HG02885 (cell line): ENCODE data around the gene OMP.

ENCODE experiments used
- ATAC-seq: cut with Tn5 transposase; IDR thresholded peaks from one replicate; pipeline ENCODE4 v1.9.1; 2021; ENCODE audit warnings: mild to moderate bottlenecking; ENCODE audit not compliant: unreplicated experiment, poor library complexity

OMP gene

GRCh38 chr11:77068457-77069335, 33.9 kb upstream of the OMP start:
- no peak for ATAC-seq

GRCh38 chr11:77069336-77069968, 33.2 kb upstream of the OMP start:
- no peak for ATAC-seq

GRCh38 chr11:77069969-77070582, 32.6 kb upstream of the OMP start:
- ATAC-seq: no peak

GRCh38 chr11:77071077-77071476, 31.6 kb upstream of the OMP start:
- no peak for ATAC-seq

- ATAC-seq: no peak
Measured at GRCh38 chr11:77071671-77072605, 30.7 kb upstream of the OMP start.

GRCh38 chr11:77072851-77073327, 29.8 kb upstream of the OMP start:
- no peak for ATAC-seq

- no peak for ATAC-seq
Measured at GRCh38 chr11:77073328-77074001, 29.2 kb upstream of the OMP start.

- ATAC-seq: no peak
Measured at GRCh38 chr11:77074205-77074604, 28.4 kb upstream of the OMP start.

GRCh38 chr11:77074626-77075221, 27.9 kb upstream of the OMP start:
- no peak for ATAC-seq

GRCh38 chr11:77075425-77075905, 27.2 kb upstream of the OMP start:
- no peak for ATAC-seq

GRCh38 chr11:77079666-77080065, 23.0 kb upstream of the OMP start:
- no peak for ATAC-seq

GRCh38 chr11:77080643-77081210, 21.9 kb upstream of the OMP start:
- no peak for ATAC-seq

- ATAC-seq: no peak
Measured at GRCh38 chr11:77081381-77081851, 21.2 kb upstream of the OMP start.

- ATAC-seq: no peak
Measured at GRCh38 chr11:77081976-77082836, 20.4 kb upstream of the OMP start.

GRCh38 chr11:77082838-77083565, 19.6 kb upstream of the OMP start:
- no peak for ATAC-seq

GRCh38 chr11:77083566-77084245, 18.9 kb upstream of the OMP start:
- no peak for ATAC-seq
